ENCODE results near the gene PPP1R18. TPM values are rescaled to one million over a fixed set of nuclear protein-coding genes. Genes with fewer than 3 reads are reported as not detected.

Gene PPP1R18
- total and polyA plus RNA-seq, 9 of the 15 experiments (the other 6 are each of a cell fraction or from before 2014, with no cell fraction given) = 12.0 to 99.2 (median 42.6) TPM

DNA sequence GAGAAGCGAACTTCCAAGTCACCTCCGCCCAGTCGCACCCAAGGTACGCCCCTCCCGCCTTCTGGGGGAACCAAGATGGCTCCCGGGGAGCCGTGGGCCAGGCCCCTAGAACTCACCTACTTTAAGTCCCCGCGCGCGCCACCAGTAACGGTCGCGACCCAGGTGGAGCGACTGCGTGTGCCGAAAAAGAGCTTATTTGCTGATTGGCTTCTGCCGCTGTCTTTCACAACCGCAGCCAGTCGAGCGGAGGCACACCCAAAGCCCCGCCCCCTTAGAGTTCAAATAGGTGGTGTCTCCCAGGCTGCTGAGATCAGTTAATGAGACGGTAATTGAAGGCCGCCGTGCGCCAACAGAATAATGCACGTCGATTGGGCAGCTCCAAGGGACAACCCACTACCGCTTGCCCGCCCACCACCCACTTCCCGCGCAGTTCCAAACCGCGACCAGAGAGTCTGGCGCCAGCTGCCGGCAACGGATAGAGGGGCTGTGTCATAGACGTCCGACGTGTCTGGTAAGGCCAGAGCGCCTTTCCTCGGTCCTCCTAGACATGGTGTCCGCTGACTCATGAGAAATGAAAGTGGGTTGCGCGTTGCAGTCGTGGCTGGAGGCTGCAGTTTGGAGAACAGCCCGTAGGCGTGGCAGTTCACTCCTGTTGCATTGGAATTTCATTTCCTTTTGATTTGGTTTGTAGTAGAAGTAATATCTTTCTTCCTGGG is 30.8 kb upstream of the PPP1R18 start, which contains the start of gene MDC1 (continued):
- TF ChIP-seq, protein P1, sequence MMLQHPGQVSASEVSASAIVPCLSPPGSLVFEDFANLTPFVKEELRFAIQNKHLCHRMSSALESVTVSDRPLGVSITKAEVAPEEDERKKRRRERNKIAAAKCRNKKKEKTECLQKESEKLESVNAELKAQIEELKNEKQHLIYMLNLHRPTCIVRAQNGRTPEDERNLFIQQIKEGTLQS (IDR thresholded peaks at IDR 0.05) = peak; percentile 87
- TF ChIP-seq, protein P1 (CRISPR knock-in tag; conservative IDR thresholded peaks at IDR 0.05) = peak; percentile 92
- TF ChIP-seq, protein P2, sequence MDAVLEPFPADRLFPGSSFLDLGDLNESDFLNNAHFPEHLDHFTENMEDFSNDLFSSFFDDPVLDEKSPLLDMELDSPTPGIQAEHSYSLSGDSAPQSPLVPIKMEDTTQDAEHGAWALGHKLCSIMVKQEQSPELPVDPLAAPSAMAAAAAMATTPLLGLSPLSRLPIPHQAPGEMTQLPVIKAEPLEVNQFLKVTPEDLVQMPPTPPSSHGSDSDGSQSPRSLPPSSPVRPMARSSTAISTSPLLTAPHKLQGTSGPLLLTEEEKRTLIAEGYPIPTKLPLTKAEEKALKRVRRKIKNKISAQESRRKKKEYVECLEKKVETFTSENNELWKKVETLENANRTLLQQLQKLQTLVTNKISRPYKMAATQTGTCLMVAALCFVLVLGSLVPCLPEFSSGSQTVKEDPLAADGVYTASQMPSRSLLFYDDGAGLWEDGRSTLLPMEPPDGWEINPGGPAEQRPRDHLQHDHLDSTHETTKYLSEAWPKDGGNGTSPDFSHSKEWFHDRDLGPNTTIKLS (IDR thresholded peaks at IDR 0.05; ENCODE audit: borderline replicate concordance, low read depth) = peak; percentile 99
- TF ChIP-seq, protein P3, sequence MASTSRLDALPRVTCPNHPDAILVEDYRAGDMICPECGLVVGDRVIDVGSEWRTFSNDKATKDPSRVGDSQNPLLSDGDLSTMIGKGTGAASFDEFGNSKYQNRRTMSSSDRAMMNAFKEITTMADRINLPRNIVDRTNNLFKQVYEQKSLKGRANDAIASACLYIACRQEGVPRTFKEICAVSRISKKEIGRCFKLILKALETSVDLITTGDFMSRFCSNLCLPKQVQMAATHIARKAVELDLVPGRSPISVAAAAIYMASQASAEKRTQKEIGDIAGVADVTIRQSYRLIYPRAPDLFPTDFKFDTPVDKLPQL (IDR thresholded peaks at IDR 0.05; ENCODE audit: extremely low read depth, insufficient read length) = peak; percentile 77
- TF ChIP-seq, protein P4, sequence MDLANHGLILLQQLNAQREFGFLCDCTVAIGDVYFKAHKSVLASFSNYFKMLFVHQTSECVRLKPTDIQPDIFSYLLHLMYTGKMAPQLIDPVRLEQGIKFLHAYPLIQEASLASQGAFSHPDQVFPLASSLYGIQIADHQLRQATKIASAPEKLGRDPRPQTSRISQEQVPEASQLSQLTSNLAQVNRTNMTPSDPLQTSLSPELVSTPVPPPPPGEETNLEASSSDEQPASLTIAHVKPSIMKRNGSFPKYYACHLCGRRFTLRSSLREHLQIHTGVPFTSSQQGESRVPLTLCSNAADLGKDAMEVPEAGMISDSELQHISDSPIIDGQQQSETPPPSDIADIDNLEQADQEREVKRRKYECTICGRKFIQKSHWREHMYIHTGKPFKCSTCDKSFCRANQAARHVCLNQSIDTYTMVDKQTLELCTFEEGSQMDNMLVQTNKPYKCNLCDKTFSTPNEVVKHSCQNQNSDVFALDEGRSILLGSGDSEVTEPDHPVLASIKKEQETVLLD (IDR thresholded peaks at IDR 0.05) = peak; percentile 55
- TF ChIP-seq SP2 (IDR thresholded peaks at IDR 0.05; ENCODE audit: extremely low read depth, low read depth, low read length, poor library complexity, severe bottlenecking) = peak; percentile 100
- peak; percentile 58 for TF ChIP-seq PHF20 (IDR thresholded peaks at IDR 0.05; ENCODE audit: partially characterized antibody)
- TF ChIP-seq KLF16 (IDR thresholded peaks at IDR 0.05) = no peak
- TF ChIP-seq ZNF165 (CRISPR knock-in tag; IDR thresholded peaks at IDR 0.05; ENCODE audit: borderline replicate concordance) = no peak
- TF ChIP-seq SREBF1 (IDR thresholded peaks at IDR 0.05; ENCODE audit: borderline replicate concordance, low read depth, low read length) = 0 out of 2 replicates have a peak, but pooled peaks have one; percentile 41
- TF ChIP-seq, protein P5, sequence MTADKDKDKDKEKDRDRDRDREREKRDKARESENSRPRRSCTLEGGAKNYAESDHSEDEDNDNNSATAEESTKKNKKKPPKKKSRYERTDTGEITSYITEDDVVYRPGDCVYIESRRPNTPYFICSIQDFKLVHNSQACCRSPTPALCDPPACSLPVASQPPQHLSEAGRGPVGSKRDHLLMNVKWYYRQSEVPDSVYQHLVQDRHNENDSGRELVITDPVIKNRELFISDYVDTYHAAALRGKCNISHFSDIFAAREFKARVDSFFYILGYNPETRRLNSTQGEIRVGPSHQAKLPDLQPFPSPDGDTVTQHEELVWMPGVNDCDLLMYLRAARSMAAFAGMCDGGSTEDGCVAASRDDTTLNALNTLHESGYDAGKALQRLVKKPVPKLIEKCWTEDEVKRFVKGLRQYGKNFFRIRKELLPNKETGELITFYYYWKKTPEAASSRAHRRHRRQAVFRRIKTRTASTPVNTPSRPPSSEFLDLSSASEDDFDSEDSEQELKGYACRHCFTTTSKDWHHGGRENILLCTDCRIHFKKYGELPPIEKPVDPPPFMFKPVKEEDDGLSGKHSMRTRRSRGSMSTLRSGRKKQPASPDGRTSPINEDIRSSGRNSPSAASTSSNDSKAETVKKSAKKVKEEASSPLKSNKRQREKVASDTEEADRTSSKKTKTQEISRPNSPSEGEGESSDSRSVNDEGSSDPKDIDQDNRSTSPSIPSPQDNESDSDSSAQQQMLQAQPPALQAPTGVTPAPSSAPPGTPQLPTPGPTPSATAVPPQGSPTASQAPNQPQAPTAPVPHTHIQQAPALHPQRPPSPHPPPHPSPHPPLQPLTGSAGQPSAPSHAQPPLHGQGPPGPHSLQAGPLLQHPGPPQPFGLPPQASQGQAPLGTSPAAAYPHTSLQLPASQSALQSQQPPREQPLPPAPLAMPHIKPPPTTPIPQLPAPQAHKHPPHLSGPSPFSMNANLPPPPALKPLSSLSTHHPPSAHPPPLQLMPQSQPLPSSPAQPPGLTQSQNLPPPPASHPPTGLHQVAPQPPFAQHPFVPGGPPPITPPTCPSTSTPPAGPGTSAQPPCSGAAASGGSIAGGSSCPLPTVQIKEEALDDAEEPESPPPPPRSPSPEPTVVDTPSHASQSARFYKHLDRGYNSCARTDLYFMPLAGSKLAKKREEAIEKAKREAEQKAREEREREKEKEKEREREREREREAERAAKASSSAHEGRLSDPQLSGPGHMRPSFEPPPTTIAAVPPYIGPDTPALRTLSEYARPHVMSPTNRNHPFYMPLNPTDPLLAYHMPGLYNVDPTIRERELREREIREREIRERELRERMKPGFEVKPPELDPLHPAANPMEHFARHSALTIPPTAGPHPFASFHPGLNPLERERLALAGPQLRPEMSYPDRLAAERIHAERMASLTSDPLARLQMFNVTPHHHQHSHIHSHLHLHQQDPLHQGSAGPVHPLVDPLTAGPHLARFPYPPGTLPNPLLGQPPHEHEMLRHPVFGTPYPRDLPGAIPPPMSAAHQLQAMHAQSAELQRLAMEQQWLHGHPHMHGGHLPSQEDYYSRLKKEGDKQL (CRISPR knock-in tag; IDR thresholded peaks at IDR 0.05; ENCODE audit: borderline replicate concordance) = no peak
- TF ChIP-seq SMARCC2 (IDR thresholded peaks at IDR 0.05; ENCODE audit: low read depth) = no peak
- no peak for TF ChIP-seq ZNF146 (CRISPR knock-in tag; IDR thresholded peaks at IDR 0.05; ENCODE audit: unreplicated experiment)
- TF ChIP-seq KHSRP (IDR thresholded peaks at IDR 0.05) = no peak
- TF ChIP-seq ZNF224 (CRISPR knock-in tag; IDR thresholded peaks at IDR 0.05) = no peak
- peak; percentile 90; the same call in 1 of the 2 replicates for TF ChIP-seq ZC3H11A (IDR thresholded peaks at IDR 0.05; ENCODE audit: low read depth, low read length)
- TF ChIP-seq ZNF668 (CRISPR knock-in tag; IDR thresholded peaks at IDR 0.05) = no peak
- no peak for TF ChIP-seq CBX1 (IDR thresholded peaks at IDR 0.05; ENCODE audit: low read depth)
